Activated B cell treated with CpG ODN at 0.5 μM for 24 hours (primary cell): ENCODE data around the gene CHRNA9. TPM values are rescaled to one million over a fixed set of nuclear protein-coding genes. Genes with fewer than 3 reads are reported as not detected.

ENCODE experiments used
- ATAC-seq: fragments of 200-7000 bp; cut with Tn5 transposase; one replicate; pipeline ENCODE4 v1.10.0; 2021; ENCODE audit warnings: low read depth, mild to moderate bottlenecking, moderate library complexity
- CTCF ChIA-PET: fragments of 350-600 bp; sonication (Branson Sonifier 250); formaldehyde crosslinking; loops from one replicate; lab custom pipeline; 2021; ENCODE audit warnings: antibody characterized with exemption; lab: Charles Lee
- POLR2A ChIA-PET: fragments of 350-600 bp; sonication (Branson Sonifier 250); formaldehyde crosslinking; loops from one replicate; lab custom pipeline; 2021; ENCODE audit warnings: antibody characterized with exemption; lab: Charles Lee
- DNase-seq: peaks from one replicate; pipeline ENCODE4 v3.0.0; 2022
- H3K27ac Mint-ChIP-seq: one replicate; pipeline ENCODE4 v1.8.0; 2020; ENCODE audit warnings: mixed read lengths
- H3K27me3 Mint-ChIP-seq: one replicate; pipeline ENCODE4 v1.8.0; 2021; ENCODE audit warnings: mixed read lengths
- H3K36me3 Mint-ChIP-seq: one replicate; pipeline ENCODE4 v1.8.0; 2021; ENCODE audit warnings: low read depth, mixed read lengths
- H3K4me1 Mint-ChIP-seq: one replicate; pipeline ENCODE4 v1.8.0; 2021; ENCODE audit warnings: mixed read lengths
- H3K4me3 Mint-ChIP-seq: one replicate; pipeline ENCODE4 v1.8.0; 2020; ENCODE audit warnings: mild to moderate bottlenecking, mixed read lengths
- H3K9me3 Mint-ChIP-seq: one replicate; pipeline ENCODE4 v1.8.0; 2020; ENCODE audit warnings: mixed read lengths
- CTCF ChIP-seq: fragments of 200-600 bp; IDR thresholded peaks from one replicate; pipeline ENCODE4 v1.8.0; 2022; ENCODE audit warnings: antibody characterized with exemption, mild to moderate bottlenecking
- intact Hi-C: fragments of 100-400 bp; cut with micrococcal nuclease; formaldehyde crosslinking; loops from one replicate; pipeline ENCODE4 v1.15.1; 2024
- total RNA-seq: library from RNA; stranded (reverse); gene quantifications from 2 replicates; pipeline ENCODE4 v1.2.3, GENCODE V29; 2022

The CHRNA9 gene
- total RNA-seq, 1 donor from 2014 or later: 0.16 TPM

DNA sequence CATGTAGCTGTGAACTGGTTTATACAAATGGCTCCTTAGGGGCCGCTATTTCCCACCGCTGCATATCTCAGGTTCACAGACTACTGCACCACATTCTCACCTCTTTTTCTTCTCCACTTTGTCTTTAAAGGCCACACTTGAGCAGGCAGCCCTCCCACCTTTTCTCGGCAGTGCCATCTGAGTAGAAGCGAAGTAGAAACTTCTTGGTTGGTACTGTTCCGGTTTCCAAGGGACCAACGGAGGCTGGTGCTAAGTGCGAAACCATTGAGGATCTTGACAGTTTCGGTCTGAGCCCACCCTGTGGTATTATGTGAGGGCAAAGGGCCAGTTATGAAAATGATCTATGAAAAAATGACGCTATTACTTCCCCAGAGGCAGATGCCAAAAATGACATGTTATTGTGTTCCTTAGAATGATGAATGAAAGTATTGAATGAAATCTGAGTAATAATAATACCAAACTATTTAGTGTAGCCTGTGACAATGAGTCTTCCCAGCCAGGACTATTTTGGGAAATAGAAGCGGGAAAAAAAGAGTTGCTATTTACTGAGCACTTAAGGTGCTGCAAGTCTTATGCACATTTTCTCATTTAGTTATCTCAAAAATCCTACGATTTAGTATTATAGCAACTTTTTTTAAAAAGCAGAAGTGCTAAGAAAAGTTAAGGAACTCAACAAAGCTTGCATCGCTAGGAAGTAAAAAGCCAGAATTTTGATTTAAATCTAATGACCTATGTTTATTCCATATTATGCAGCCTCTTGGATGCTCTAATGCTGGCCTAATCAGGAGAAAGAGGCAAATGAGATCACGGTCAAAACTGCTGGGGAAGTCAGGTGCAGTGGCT is 29.6 kb upstream of the CHRNA9 start:
- Mint-ChIP-seq H3K27me3 (no peaks in the 10 kb centered on the region), H3K4me3 (peak overlapping the region; percentile 46), H3K4me1 (peaks cover 89% of the 10 kb centered on the region), H3K27ac (peak overlapping the region; percentile 92), H3K36me3 (no peaks in the 10 kb centered on the region), H3K9me3 (no peaks in the 10 kb centered on the region)
- TF ChIP-seq CTCF: no peak
- ATAC-seq (peak; percentile 64), DNase-seq (peak; percentile 54)
- intact Hi-C loops: loop anchor here (1.0 to 10.0 kb wide), 11 partner anchors 8 to 1271 kb away; partner anchors contain the start of genes LIAS, PDS5A, RPL9 and SMIM14
- CTCF ChIA-PET: interaction anchor here (1.2 to 6.0 kb wide), 7 partner anchors 11 to 249 kb away, joined by 4 to 69 read pairs (median 8); partner anchors contain the start of genes N4BP2 and RHOH
- POLR2A ChIA-PET: interaction anchor here (1.0 to 9.8 kb wide), 14 partner anchors 16 to 153 kb away, joined by 3 to 187 read pairs (median 7); partner anchors contain the start of gene RHOH

GRCh38 chr4:40306226-40306625 is 28.9 kb upstream of the CHRNA9 start:
- intact Hi-C loops: loop anchor here (5.0 to 10.0 kb wide), 5 partner anchors 329 to 1271 kb away; partner anchors contain the start of genes LIAS, PDS5A, RPL9 and SMIM14
- peak overlapping the region; percentile 46 for H3K4me3 Mint-ChIP-seq
- peak overlapping the region; percentile 92 for H3K27ac Mint-ChIP-seq
- DNase-seq: no peak
- ChIA-PET POLR2A (interaction anchor here (0.5 to 9.8 kb wide), 15 partner anchors 17 to 256 kb away, joined by 3 to 187 read pairs (median 7); partner anchors contain the start of gene RHOH), CTCF (interaction anchor here (1.2 to 6.0 kb wide), 6 partner anchors 11 to 250 kb away, joined by 4 to 69 read pairs (median 12); partner anchors contain the start of genes N4BP2 and RHOH)
- no peaks in the 10 kb centered on the region for H3K27me3 Mint-ChIP-seq
- no peak for TF ChIP-seq CTCF
- no peaks in the 10 kb centered on the region for H3K36me3 Mint-ChIP-seq
- ATAC-seq: no peak
- peaks cover 89% of the 10 kb centered on the region for H3K4me1 Mint-ChIP-seq
- no peaks in the 10 kb centered on the region for H3K9me3 Mint-ChIP-seq

DNA sequence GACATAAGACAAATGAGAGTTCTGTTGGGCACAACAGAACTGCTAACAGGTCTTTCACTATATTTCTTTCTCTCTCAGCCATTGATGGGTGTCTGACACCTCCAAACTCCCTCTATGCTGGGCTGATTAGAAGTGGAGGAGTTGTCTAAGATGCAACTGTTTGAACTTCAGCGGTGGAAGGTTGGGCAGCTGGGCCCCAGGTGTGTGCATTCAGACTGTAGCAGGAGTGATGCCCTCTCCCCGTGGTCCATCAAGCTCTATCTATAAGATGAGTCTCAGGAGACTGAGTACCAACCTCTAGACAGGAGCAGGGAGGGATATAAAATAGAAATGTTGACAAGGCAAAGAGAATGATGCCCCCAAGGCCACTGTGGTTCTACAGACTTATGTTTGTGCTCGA is 28.2 kb upstream of the CHRNA9 start:
- CTCF ChIA-PET: interaction anchor here (1.0 to 6.0 kb wide), 18 partner anchors 10 to 251 kb away, joined by 3 to 69 read pairs (median 10); partner anchors contain the start of genes N4BP2 and RHOH
- POLR2A ChIA-PET: interaction anchor here (0.6 to 9.8 kb wide), 27 partner anchors 10 to 252 kb away, joined by 3 to 187 read pairs (median 6); partner anchors contain the start of gene RHOH
- Mint-ChIP-seq H3K4me3 (peak overlapping the region; percentile 68), H3K36me3 (no peaks in the 10 kb centered on the region), H3K27ac (peak overlapping the region; percentile 92), H3K4me1 (peaks cover 89% of the 10 kb centered on the region), H3K27me3 (no peaks in the 10 kb centered on the region), H3K9me3 (no peaks in the 10 kb centered on the region)
- DNase-seq: no peak
- TF ChIP-seq CTCF: no peak
- ATAC-seq: no peak
- intact Hi-C loops: loop anchor here (5.0 to 10.0 kb wide), 5 partner anchors 330 to 1272 kb away; partner anchors contain the start of genes LIAS, PDS5A, RPL9 and SMIM14

GRCh38 chr4:40307627-40308497 is 27.3 kb upstream of the CHRNA9 start:
- no peaks in the 10 kb centered on the region for H3K36me3 Mint-ChIP-seq
- intact Hi-C loops: loop anchor here (1.0 to 10.0 kb wide), 7 partner anchors 24 to 1273 kb away; partner anchors contain the start of genes LIAS, PDS5A, RHOH and RPL9
- DNase-seq (peak; percentile 53), ATAC-seq (peak; percentile 51)
- no peaks in the 10 kb centered on the region for H3K27me3 Mint-ChIP-seq
- ChIA-PET CTCF (interaction anchor here (0.8 to 6.0 kb wide), 30 partner anchors 9 to 329 kb away, joined by 3 to 69 read pairs (median 5); partner anchors contain the start of genes N4BP2 and RHOH), POLR2A (interaction anchor here (0.6 to 9.8 kb wide), 34 partner anchors 8 to 308 kb away, joined by 3 to 187 read pairs (median 6); partner anchors contain the start of gene RHOH)
- H3K27ac Mint-ChIP-seq: peak overlapping the region; percentile 92
- peak overlapping the region; percentile 68 for H3K4me3 Mint-ChIP-seq
- TF ChIP-seq CTCF: no peak
- peaks cover 85% of the 10 kb centered on the region for H3K4me1 Mint-ChIP-seq
- no peaks in the 10 kb centered on the region for H3K9me3 Mint-ChIP-seq
